ENCODE data around the gene KRT75. TPM values are rescaled to one million over a fixed set of nuclear protein-coding genes. Genes with fewer than 3 reads are reported as not detected.

Gene KRT75
- total and polyA plus RNA-seq, 2 of the 4 experiments (the other 2 are of a cell fraction) = not detected

GRCh38 chr12:52454411-52455201, 20.4 kb upstream of the KRT75 start:
- no peaks in the 10 kb centered on the region for H3K9me3 ChIP-seq (ENCODE audit: control insufficient read depth, insufficient read depth, low read length)
- H3K14ac ChIP-seq (replicated peaks; ENCODE audit: low read depth, low read length) = no peak overlapping the region
- POLR2A ChIA-PET (ENCODE audit: unreplicated experiment) = no interaction called here
- no peaks in the 10 kb centered on the region for H3K4me1 ChIP-seq (ENCODE audit: control insufficient read depth, insufficient read depth, low read length)
- BruUV-seq (replicated peaks) = no TSS peak
- no peak overlapping the region for H3K18ac ChIP-seq (ENCODE audit: low read depth, low read length)
- no peaks in the 10 kb centered on the region for H3K79me1 ChIP-seq (ENCODE audit: low read depth in 1 of 2, low read length in 2 of 2)
- H3K23ac ChIP-seq (ENCODE audit: low read depth, low read length) = no peak overlapping the region
- no peak overlapping the region for H2BK15ac ChIP-seq (ENCODE audit: low read depth, low read length)
- H3K36me3 ChIP-seq (ENCODE audit: control insufficient read depth, insufficient read depth, low read length) = no peaks in the 10 kb centered on the region
- dilution Hi-C loops (cut with HindIII; ENCODE audit: low sequenced_read_pairs, unreplicated experiment) = no loop called here
- intact Hi-C loops (cut with micrococcal nuclease) = no loop called here
- H3K4me2 ChIP-seq (ENCODE audit: low read depth, low read length) = no peak overlapping the region
- H3K27ac ChIP-seq (ENCODE audit: insufficient read depth, low read length) = no peak overlapping the region
- CTCF ChIA-PET = no interaction called here
- no peak overlapping the region for H4K5ac ChIP-seq (ENCODE audit: low read depth, low read length)
- no peak overlapping the region for H2BK5ac ChIP-seq (ENCODE audit: low read depth, low read length, poor library complexity, severe bottlenecking)
- H3K27me3 ChIP-seq (ENCODE audit: control insufficient read depth, insufficient read depth, low read length) = peaks cover 9% of the 10 kb centered on the region; the same call in 1 of the 2 replicates
- H4K91ac ChIP-seq (ENCODE audit: insufficient read depth, low read depth, low read length) = no peak overlapping the region
- no peak for DNase-seq
- no peak overlapping the region for H3K4me3 ChIP-seq (ENCODE audit: insufficient read depth, low read depth, low read length)
- no peak overlapping the region for H3K56ac ChIP-seq (ENCODE audit: extremely low read depth, insufficient read depth, low read length)
- WGBS, 2 experiments (ENCODE audit: extremely low coverage in 2 of 2, insufficient read length in 1 of 2) = 0% methylated on average over 1 of the region's 3 CpGs; no CpG with 5 or more reads in 1 of the 2 experiments
- no peak overlapping the region for H3K9ac ChIP-seq (ENCODE audit: low read depth, low read length)
- H2AFZ ChIP-seq (replicated peaks; ENCODE audit: low read length, poor library complexity) = no peak overlapping the region
- no peak overlapping the region for H4K8ac ChIP-seq (ENCODE audit: low read depth in 2 of 2, low read length in 2 of 2)
- H2AK9ac ChIP-seq (replicated peaks; ENCODE audit: low read depth, low read length, poor library complexity) = no peak overlapping the region
- H4K20me1 ChIP-seq (ENCODE audit: insufficient read depth, low read length) = no peaks in the 10 kb centered on the region
- TF ChIP-seq ELK1 (IDR thresholded peaks at IDR 0.05; ENCODE audit: borderline replicate concordance, low read depth, low read length) = no peak
- H3K4ac ChIP-seq (ENCODE audit: low read depth, low read length) = no peak overlapping the region
- in situ Hi-C loops (cut with MboI; ENCODE audit: low sequenced_read_pairs) = no loop called here
- no peak overlapping the region for H2BK20ac ChIP-seq (ENCODE audit: low read depth, low read length)
- H2BK120ac ChIP-seq (ENCODE audit: low read depth, low read length) = no peak overlapping the region
- H2AK5ac ChIP-seq (ENCODE audit: low read depth, low read length) = no peak overlapping the region
- no peaks in the 10 kb centered on the region for H3K9me1 ChIP-seq (ENCODE audit: insufficient read depth, low read length)
- ATAC-seq (ENCODE audit: low read depth) = no peak

Measured in IMR-90 (cell line).